HepG2 (cell line): ENCODE results near the gene IL1A. TPM values are rescaled to one million over a fixed set of nuclear protein-coding genes. Genes with fewer than 3 reads are reported as not detected.
A peak's percentile ranks its signal among the peaks of the same experiment; 100 is the strongest.

Experiments used
- BATF2 ChIP-seq: sonication (generic); formaldehyde crosslinking; IDR thresholded peaks from 2 replicates; pipeline ENCODE4 v1.8.0; 2022; ENCODE audit warnings: mild to moderate bottlenecking, missing genetic modification reagents, moderate library complexity
- BORCS8-MEF2B ChIP-seq: sonication (generic); formaldehyde crosslinking; IDR thresholded peaks from 2 replicates; pipeline ENCODE4 v1.8.0; 2022; ENCODE audit warnings: mild to moderate bottlenecking, missing genetic modification reagents
- CBX1 ChIP-seq: IDR thresholded peaks from one replicate; pipeline ENCODE4 v1.6.1; 2016; ENCODE audit warnings: antibody characterized with exemption, low read depth
- CREM ChIP-seq, 2 experiments: sonication (generic) in 1 of 2; formaldehyde crosslinking in 1 of 2; IDR thresholded peaks; 2 replicates each; pipeline versions ENCODE4 v1.4.0 to v1.6.1; 2016 to 2020; ENCODE audit warnings: antibody characterized with exemption in 1 of 2, mild to moderate bottlenecking in 1 of 2, missing genetic modification reagents in 1 of 2
- GATA4 ChIP-seq: sonication (generic); IDR thresholded peaks from 2 replicates; pipeline ENCODE4 v1.6.1; 2016; ENCODE audit warnings: antibody characterized with exemption, low read depth, borderline replicate concordance
- KDM4B ChIP-seq: sonication (generic); formaldehyde crosslinking; IDR thresholded peaks from 2 replicates; pipeline ENCODE4 v1.4.0; 2020; ENCODE audit warnings: missing genetic modification reagents
- KMT2A ChIP-seq: sonication (generic); formaldehyde crosslinking; IDR thresholded peaks from 2 replicates; pipeline ENCODE4 v1.4.0; 2020; ENCODE audit warnings: missing genetic modification reagents
- NAIF1 ChIP-seq: sonication (generic); formaldehyde crosslinking; IDR thresholded peaks from 2 replicates; pipeline ENCODE4 v1.5.0; 2020; ENCODE audit warnings: mild to moderate bottlenecking, missing genetic modification reagents, borderline replicate concordance
- NFYC ChIP-seq: IDR thresholded peaks from 2 replicates; pipeline ENCODE4 v1.6.1; 2016; ENCODE audit warnings: missing genetic modification reagents, missing compliant biosample characterization
- PHF8 ChIP-seq: sonication (generic); formaldehyde crosslinking; IDR thresholded peaks from 2 replicates; pipeline ENCODE4 v1.5.0; 2020; ENCODE audit warnings: missing genetic modification reagents
- PRPF4 ChIP-seq: fragments of 200-400 bp; formaldehyde crosslinking; IDR thresholded peaks from 2 replicates; pipeline ENCODE4 v1.6.1; 2016; ENCODE audit warnings: low read length, low read depth; ENCODE audit not compliant: poor library complexity, severe bottlenecking
- RNF2 ChIP-seq: fragments of 450-650 bp; conservative IDR thresholded peaks from 2 replicates; pipeline ENCODE4 v1.6.1; 2016; ENCODE audit warnings: low read depth
- SCMH1 ChIP-seq: sonication (generic); formaldehyde crosslinking; IDR thresholded peaks from 2 replicates; pipeline ENCODE4 v1.9.0; 2021; ENCODE audit warnings: missing genetic modification reagents, mild to moderate bottlenecking, borderline replicate concordance
- TEAD2 ChIP-seq: sonication (generic); formaldehyde crosslinking; IDR thresholded peaks from 2 replicates; pipeline ENCODE4 v1.9.0; 2021; ENCODE audit warnings: missing genetic modification reagents
- ZBTB43 ChIP-seq: sonication (generic); formaldehyde crosslinking; conservative IDR thresholded peaks from 2 replicates; pipeline ENCODE4 v1.4.0; 2020; ENCODE audit warnings: missing genetic modification reagents
- ZFP36L2 ChIP-seq: sonication (generic); formaldehyde crosslinking; IDR thresholded peaks from 2 replicates; pipeline ENCODE4 v1.4.0; 2020; ENCODE audit warnings: missing genetic modification reagents
- ZNF232 ChIP-seq: sonication (generic); formaldehyde crosslinking; IDR thresholded peaks from 2 replicates; pipeline ENCODE4 v1.4.0; 2020; ENCODE audit warnings: missing genetic modification reagents, borderline replicate concordance
- ZNF280B ChIP-seq: sonication (generic); formaldehyde crosslinking; IDR thresholded peaks from 2 replicates; pipeline ENCODE4 v1.5.0; 2020; ENCODE audit warnings: missing genetic modification reagents, mild to moderate bottlenecking, borderline replicate concordance
- ZNF547 ChIP-seq: sonication (generic); formaldehyde crosslinking; IDR thresholded peaks from 2 replicates; pipeline ENCODE4 v1.5.1; 2020; ENCODE audit warnings: mild to moderate bottlenecking, missing genetic modification reagents
- ZNF737 ChIP-seq: sonication (generic); formaldehyde crosslinking; IDR thresholded peaks from 2 replicates; pipeline ENCODE4 v1.5.0; 2020; ENCODE audit warnings: missing genetic modification reagents, mild to moderate bottlenecking, borderline replicate concordance
- ZNF782 ChIP-seq: sonication (generic); formaldehyde crosslinking; IDR thresholded peaks from 2 replicates; pipeline ENCODE4 v1.4.0; 2020; ENCODE audit warnings: missing genetic modification reagents, mild to moderate bottlenecking, borderline replicate concordance
- ZXDC ChIP-seq: sonication (generic); formaldehyde crosslinking; IDR thresholded peaks from 2 replicates; pipeline ENCODE4 v1.5.0; 2020; ENCODE audit warnings: mild to moderate bottlenecking, missing genetic modification reagents
- polyA plus RNA-seq, 8 experiments: library from polyadenylated mRNA; depleted of rRNA in 3 of 8; stranded (reverse) in 7 of 8; unstranded in 1 of 8; fragments of >200 nt; fragmentation: Illumina TruSeq in 4 of 8; extraction: Trizol in 4 of 8; gene quantifications; 2 replicates each; pipeline versions ENCODE4 v1.2.1 to v1.2.3, GENCODE V29; 2011 to 2016; ENCODE audit warnings: low read depth in 4 of 8, missing spikeins in 1 of 8, mixed read lengths in 1 of 8; ENCODE audit not compliant: insufficient read depth in 1 of 8
- total RNA-seq, 5 experiments: library from RNA; depleted of rRNA; stranded (reverse); fragments of >200 nt; fragmentation: Illumina TruSeq; extraction: Trizol; gene quantifications; 2 replicates each; pipeline ENCODE4 v1.2.3, GENCODE V29; 2016; ENCODE audit warnings: low read depth in 1 of 5

The IL1A gene
- total and polyA plus RNA-seq, 2 of the 13 experiments (the other 11 are each of a cell fraction or from before 2014, with no cell fraction given) = not detected

GRCh38 chr2:112726487-112727190 lies 57.7 kb downstream of the IL1A start (continued):
- TF ChIP-seq BATF2 (CRISPR knock-in tag) (peak; percentile 46; the same call in 1 of the 2 replicates), CREM (IDR thresholded peaks at IDR 0.05) (no peak), CREM (CRISPR knock-in tag; IDR thresholded peaks at IDR 0.05) (no peak), ZNF547 (CRISPR knock-in tag) (peak; percentile 79), CBX1 (no peak), SCMH1 (CRISPR knock-in tag) (no peak), ZNF232 (no peak; the same call in 1 of the 2 replicates), RNF2 (peak; percentile 40; the same call in 1 of the 2 replicates), PHF8 (CRISPR knock-in tag) (peak; percentile 53; the same call in 1 of the 2 replicates), KMT2A (peak; percentile 35; the same call in 1 of the 2 replicates), NFYC (CRISPR knock-in tag) (peak; percentile 24; the same call in 1 of the 2 replicates), ZNF737 (no peak), GATA4 (no peak), ZXDC (CRISPR knock-in tag) (no peak; the same call in 1 of the 2 replicates), TEAD2 (no peak), NAIF1 (CRISPR knock-in tag) (no peak), PRPF4 (no peak), ZNF280B (CRISPR knock-in tag) (peak; percentile 90), ZFP36L2 (CRISPR knock-in tag) (no peak), ZNF782 (no peak; the same call in 1 of the 2 replicates), BORCS8-MEF2B (CRISPR knock-in tag) (peak; percentile 70; the same call in 1 of the 2 replicates), ZBTB43 (CRISPR knock-in tag) (no peak), KDM4B (CRISPR knock-in tag) (0 out of 2 replicates have a peak, but pooled peaks have one; percentile 87)
